ENCODE measurements around the gene PRDM1.
A peak's percentile ranks its signal among the peaks of the same experiment; 100 is the strongest.

DNA sequence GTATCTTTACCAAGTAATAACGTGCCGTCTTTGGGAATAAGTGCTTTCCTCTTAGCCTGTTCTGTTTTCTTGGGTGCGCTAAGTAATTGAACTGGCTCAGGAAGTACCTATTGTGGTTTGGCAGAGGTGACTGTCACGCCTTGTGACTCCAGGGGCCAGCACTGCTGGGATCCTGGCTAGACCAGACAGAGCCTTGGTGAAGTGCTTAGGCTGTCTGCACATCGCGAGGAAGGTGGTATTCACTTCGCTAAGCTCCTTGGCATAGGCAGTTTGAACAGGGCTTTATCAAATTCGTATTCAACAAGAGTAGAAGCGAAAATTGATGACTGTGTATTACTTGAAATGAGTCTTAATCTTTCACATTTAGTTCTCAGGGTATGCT lies 17.6 kb downstream of the PRDM1 start:
- TF ChIP-seq CTCF (IDR thresholded peaks at IDR 0.05 in 8 of 11, conservative IDR thresholded peaks at IDR 0.05 in 3 of 11) (no peak), POLR2AphosphoS5 (IDR thresholded peaks at IDR 0.05) (peak in 2 of 3 donors; percentile 62 to 67), POLR2A (IDR thresholded peaks at IDR 0.05) (no peak)
